ENCODE results near the gene OSER1.
A peak's percentile ranks its signal among the peaks of the same experiment; 100 is the strongest.

OSER1 gene

GRCh38 chr20:44215125-44215524, 4.6 kb upstream of the OSER1 start:
- H3K4me3 ChIP-seq (ENCODE audit: low read depth, low read length): no peak overlapping the region

GRCh38 chr20:44212792-44213191, 2.2 kb upstream of the OSER1 start:
- no peak for TF ChIP-seq ZBTB17 (tag by site-specific recombination; IDR thresholded peaks at IDR 0.05)
- TF ChIP-seq ZNF521 (tag by site-specific recombination; IDR thresholded peaks at IDR 0.05): no peak
- TF ChIP-seq, protein P1, sequence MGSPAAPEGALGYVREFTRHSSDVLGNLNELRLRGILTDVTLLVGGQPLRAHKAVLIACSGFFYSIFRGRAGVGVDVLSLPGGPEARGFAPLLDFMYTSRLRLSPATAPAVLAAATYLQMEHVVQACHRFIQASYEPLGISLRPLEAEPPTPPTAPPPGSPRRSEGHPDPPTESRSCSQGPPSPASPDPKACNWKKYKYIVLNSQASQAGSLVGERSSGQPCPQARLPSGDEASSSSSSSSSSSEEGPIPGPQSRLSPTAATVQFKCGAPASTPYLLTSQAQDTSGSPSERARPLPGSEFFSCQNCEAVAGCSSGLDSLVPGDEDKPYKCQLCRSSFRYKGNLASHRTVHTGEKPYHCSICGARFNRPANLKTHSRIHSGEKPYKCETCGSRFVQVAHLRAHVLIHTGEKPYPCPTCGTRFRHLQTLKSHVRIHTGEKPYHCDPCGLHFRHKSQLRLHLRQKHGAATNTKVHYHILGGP (tag by site-specific recombination; IDR thresholded peaks at IDR 0.05): peak; percentile 87
- Histone ChIP-seq H3K4me3 (ENCODE audit: low read depth, low read length) (no peak overlapping the region), H3K4me1 (ENCODE audit: control insufficient read depth, insufficient read depth, low read length) (peaks cover 9% of the 10 kb centered on the region), H3K27ac (ENCODE audit: extremely low read depth, low read depth, low read length) (no peak overlapping the region), H3K36me3 (ENCODE audit: control insufficient read depth in 2 of 2, insufficient read depth in 1 of 2, low read length in 2 of 2) (no peaks in the 10 kb centered on the region), H3K9me3 (ENCODE audit: control insufficient read depth, insufficient read depth, low read depth, low read length) (no peaks in the 10 kb centered on the region)
- ChIA-PET CTCF (interaction anchor here (0.5 to 8.4 kb wide), 10 partner anchors 22 to 471 kb away, joined by 3 to 187 read pairs (median 5); partner anchors contain the start of gene FITM2), POLR2A (interaction anchor here (0.7 kb wide), 1 partner anchor 622 kb away, joined by 3 read pairs; the partner anchor contains the start of gene IFT52)

More at GRCh38 chr20:44215125-44215524, 4.6 kb upstream of the OSER1 start:
- no peak overlapping the region for H3K27ac ChIP-seq (ENCODE audit: extremely low read depth, low read depth, low read length)
- TF ChIP-seq ZIC2 (tag by site-specific recombination; IDR thresholded peaks at IDR 0.05): peak; percentile 66
- no peak for TF ChIP-seq ZNF280C (tag by site-specific recombination; IDR thresholded peaks at IDR 0.05)
- peak; percentile 98 for TF ChIP-seq ZNF654 (tag by site-specific recombination; IDR thresholded peaks at IDR 0.05; ENCODE audit: low read depth)
- TF ChIP-seq PRDM1 (tag by site-specific recombination; IDR thresholded peaks at IDR 0.05): 0 out of 2 replicates have a peak, but pooled peaks have one; percentile 23
- no peak for TF ChIP-seq ZNF626 (tag by site-specific recombination; IDR thresholded peaks at IDR 0.05)
- TF ChIP-seq, protein P2, sequence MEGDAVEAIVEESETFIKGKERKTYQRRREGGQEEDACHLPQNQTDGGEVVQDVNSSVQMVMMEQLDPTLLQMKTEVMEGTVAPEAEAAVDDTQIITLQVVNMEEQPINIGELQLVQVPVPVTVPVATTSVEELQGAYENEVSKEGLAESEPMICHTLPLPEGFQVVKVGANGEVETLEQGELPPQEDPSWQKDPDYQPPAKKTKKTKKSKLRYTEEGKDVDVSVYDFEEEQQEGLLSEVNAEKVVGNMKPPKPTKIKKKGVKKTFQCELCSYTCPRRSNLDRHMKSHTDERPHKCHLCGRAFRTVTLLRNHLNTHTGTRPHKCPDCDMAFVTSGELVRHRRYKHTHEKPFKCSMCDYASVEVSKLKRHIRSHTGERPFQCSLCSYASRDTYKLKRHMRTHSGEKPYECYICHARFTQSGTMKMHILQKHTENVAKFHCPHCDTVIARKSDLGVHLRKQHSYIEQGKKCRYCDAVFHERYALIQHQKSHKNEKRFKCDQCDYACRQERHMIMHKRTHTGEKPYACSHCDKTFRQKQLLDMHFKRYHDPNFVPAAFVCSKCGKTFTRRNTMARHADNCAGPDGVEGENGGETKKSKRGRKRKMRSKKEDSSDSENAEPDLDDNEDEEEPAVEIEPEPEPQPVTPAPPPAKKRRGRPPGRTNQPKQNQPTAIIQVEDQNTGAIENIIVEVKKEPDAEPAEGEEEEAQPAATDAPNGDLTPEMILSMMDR (tag by site-specific recombination; IDR thresholded peaks at IDR 0.05): peak; percentile 83
- TF ChIP-seq ZNF23 (tag by site-specific recombination; IDR thresholded peaks at IDR 0.05; ENCODE audit: borderline replicate concordance): no peak
- no peak for TF ChIP-seq ZNF791 (tag by site-specific recombination; IDR thresholded peaks at IDR 0.05)
- peak; percentile 84; the same call in 1 of the 2 replicates for TF ChIP-seq PRDM4 (tag by site-specific recombination; IDR thresholded peaks at IDR 0.05)
- TF ChIP-seq ZBTB17 (tag by site-specific recombination; IDR thresholded peaks at IDR 0.05): 0 out of 2 replicates have a peak, but pooled peaks have one; percentile 42
- TF ChIP-seq KLF17 (tag by site-specific recombination; IDR thresholded peaks at IDR 0.05): no peak
- no peak for TF ChIP-seq ZNF157 (tag by site-specific recombination; IDR thresholded peaks at IDR 0.05)
- TF ChIP-seq KLF9 (tag by site-specific recombination; IDR thresholded peaks at IDR 0.05; ENCODE audit: low read depth): no peak
- no peak for TF ChIP-seq ZNF311 (tag by site-specific recombination; IDR thresholded peaks at IDR 0.05; ENCODE audit: borderline replicate concordance)
- H3K36me3 ChIP-seq (ENCODE audit: control insufficient read depth in 2 of 2, insufficient read depth in 1 of 2, low read length in 2 of 2): no peaks in the 10 kb centered on the region
- ChIA-PET POLR2A (no interaction called here), CTCF (interaction anchor here (0.6 to 8.4 kb wide), 32 partner anchors 10 to 494 kb away, joined by 3 to 187 read pairs (median 4); partner anchors contain the start of gene FITM2)
- H3K9me3 ChIP-seq (ENCODE audit: control insufficient read depth, insufficient read depth, low read depth, low read length): no peaks in the 10 kb centered on the region
- H3K4me1 ChIP-seq (ENCODE audit: control insufficient read depth, insufficient read depth, low read length): no peaks in the 10 kb centered on the region

Measured in HEK293 (cell line).